Astrocyte of the spinal cord (primary cell): ENCODE measurements around the gene SPPL3.

ENCODE experiments used
- DNase-seq: peaks from one replicate; pipeline ENCODE4 v3.0.0; 2011; ENCODE audit warnings: low read depth, low spot score
- H3K4me3 ChIP-seq: 2 replicates; pipeline ENCODE4 v1.5.1; 2011; ENCODE audit warnings: low read depth, mild to moderate bottlenecking, low read length, moderate library complexity
- CTCF ChIP-seq: IDR thresholded peaks from 2 replicates; pipeline ENCODE4 v1.5.1; 2012; ENCODE audit warnings: low read depth, mild to moderate bottlenecking, low read length, inconsistent platforms
- in situ Hi-C: cut with HindIII; loops from 2 replicates; pipeline ENCODE4 v1.10.0; 2017; ENCODE audit warnings: low sequenced_read_pairs

Gene SPPL3

GRCh38 chr12:120761519-120761934 lies 142.6 kb downstream of the SPPL3 start:
- H3K4me3 ChIP-seq = no peak overlapping the region
- in situ Hi-C loops = no loop called here
- DNase-seq = peak; percentile 83
- TF ChIP-seq CTCF = no peak

- in situ Hi-C loops = no loop called here
- no peak for DNase-seq
Observed at GRCh38 chr12:120760349-120761254, 143.6 kb downstream of the SPPL3 start.

GRCh38 chr12:120759591-120760348 lies 144.4 kb downstream of the SPPL3 start:
- H3K4me3 ChIP-seq = no peak overlapping the region
- no peak for TF ChIP-seq CTCF
- in situ Hi-C loops = no loop called here
- no peak for DNase-seq

More at GRCh38 chr12:120760349-120761254, 143.6 kb downstream of the SPPL3 start:
- TF ChIP-seq CTCF = no peak
- no peak overlapping the region for H3K4me3 ChIP-seq

GRCh38 chr12:120758798-120759590 lies 145.2 kb downstream of the SPPL3 start:
- no peak overlapping the region for H3K4me3 ChIP-seq
- DNase-seq = no peak
- no peak for TF ChIP-seq CTCF
- in situ Hi-C loops = no loop called here

GRCh38 chr12:120757949-120758348 lies 146.2 kb downstream of the SPPL3 start:
- DNase-seq = no peak
- TF ChIP-seq CTCF = no peak
- in situ Hi-C loops = no loop called here
- H3K4me3 ChIP-seq = no peak overlapping the region

- in situ Hi-C loops = no loop called here
- no peak overlapping the region for H3K4me3 ChIP-seq
- TF ChIP-seq CTCF = no peak
- no peak for DNase-seq
Observed at GRCh38 chr12:120757226-120757742, 146.9 kb downstream of the SPPL3 start.
